Measurements from ENCODE around the gene GNAS.

The GNAS gene

DNA sequence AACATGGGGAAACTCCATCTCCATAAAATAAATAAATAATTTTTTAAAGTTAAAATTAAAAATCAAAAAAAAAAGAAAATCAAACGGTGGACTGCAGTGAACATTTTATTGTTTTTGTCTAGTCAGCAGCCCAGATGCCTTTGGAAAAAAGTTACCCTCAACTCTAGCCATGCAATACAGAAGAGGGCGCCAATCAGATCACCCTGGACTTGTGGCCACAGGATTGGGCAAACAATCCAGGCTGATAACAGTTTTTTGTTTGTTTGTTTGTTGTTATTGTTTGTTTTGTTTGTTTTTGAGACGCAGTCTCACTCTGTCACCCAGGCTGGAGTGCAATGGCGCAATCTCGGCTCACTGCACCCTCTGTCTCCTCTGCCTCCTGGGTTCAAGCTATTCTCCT is 98.1 kb downstream of the GNAS start:
- TF ChIP-seq, protein P1, sequence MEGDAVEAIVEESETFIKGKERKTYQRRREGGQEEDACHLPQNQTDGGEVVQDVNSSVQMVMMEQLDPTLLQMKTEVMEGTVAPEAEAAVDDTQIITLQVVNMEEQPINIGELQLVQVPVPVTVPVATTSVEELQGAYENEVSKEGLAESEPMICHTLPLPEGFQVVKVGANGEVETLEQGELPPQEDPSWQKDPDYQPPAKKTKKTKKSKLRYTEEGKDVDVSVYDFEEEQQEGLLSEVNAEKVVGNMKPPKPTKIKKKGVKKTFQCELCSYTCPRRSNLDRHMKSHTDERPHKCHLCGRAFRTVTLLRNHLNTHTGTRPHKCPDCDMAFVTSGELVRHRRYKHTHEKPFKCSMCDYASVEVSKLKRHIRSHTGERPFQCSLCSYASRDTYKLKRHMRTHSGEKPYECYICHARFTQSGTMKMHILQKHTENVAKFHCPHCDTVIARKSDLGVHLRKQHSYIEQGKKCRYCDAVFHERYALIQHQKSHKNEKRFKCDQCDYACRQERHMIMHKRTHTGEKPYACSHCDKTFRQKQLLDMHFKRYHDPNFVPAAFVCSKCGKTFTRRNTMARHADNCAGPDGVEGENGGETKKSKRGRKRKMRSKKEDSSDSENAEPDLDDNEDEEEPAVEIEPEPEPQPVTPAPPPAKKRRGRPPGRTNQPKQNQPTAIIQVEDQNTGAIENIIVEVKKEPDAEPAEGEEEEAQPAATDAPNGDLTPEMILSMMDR (IDR thresholded peaks at IDR 0.05; ENCODE audit: low read depth, low read length, missing control alignments), result no peak
- in situ Hi-C loops (cut with HindIII; ENCODE audit: low sequenced_read_pairs), result no loop called here
- DNase-seq (ENCODE audit: low read depth), result no peak

GRCh38 chr20:58953050-58953449 is 100.5 kb downstream of the GNAS start:
- no peak overlapping the region for H3K4me3 ChIP-seq (ENCODE audit: low read depth, low read length)
- no peak for DNase-seq (ENCODE audit: low read depth)
- in situ Hi-C loops (cut with HindIII; ENCODE audit: low sequenced_read_pairs), result no loop called here
- TF ChIP-seq, protein P1 (IDR thresholded peaks at IDR 0.05; ENCODE audit: low read depth, low read length, missing control alignments), result no peak

More for the DNA sequence above, 98.1 kb downstream of the GNAS start:
- H3K4me3 ChIP-seq (ENCODE audit: low read depth, low read length), result no peak overlapping the region

DNA sequence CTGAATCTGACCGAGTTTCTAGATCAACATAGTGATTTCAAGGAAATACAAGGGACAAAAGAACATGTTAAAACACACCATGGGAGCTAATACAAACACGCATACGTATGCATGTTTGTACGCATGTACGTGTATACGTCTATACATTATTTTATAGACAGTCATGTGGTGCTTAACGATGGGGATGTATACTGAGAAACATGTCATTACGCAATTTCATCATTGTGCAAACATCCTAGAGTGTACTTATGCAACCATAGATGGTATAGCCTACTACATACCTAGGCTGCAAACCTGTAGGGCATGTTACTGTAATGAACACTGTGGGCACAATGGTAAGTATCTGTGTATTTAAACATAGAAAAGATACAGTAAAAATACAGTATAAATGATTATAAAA is 103.6 kb downstream of the GNAS start:
- no peak overlapping the region for H3K4me3 ChIP-seq (ENCODE audit: low read depth, low read length)
- DNase-seq (ENCODE audit: low read depth), result no peak
- TF ChIP-seq, protein P1 (IDR thresholded peaks at IDR 0.05; ENCODE audit: low read depth, low read length, missing control alignments), result no peak
- in situ Hi-C loops (cut with HindIII; ENCODE audit: low sequenced_read_pairs), result no loop called here

GRCh38 chr20:58959652-58960051 is 107.1 kb downstream of the GNAS start:
- TF ChIP-seq, protein P1 (IDR thresholded peaks at IDR 0.05; ENCODE audit: low read depth, low read length, missing control alignments), result no peak
- in situ Hi-C loops (cut with HindIII; ENCODE audit: low sequenced_read_pairs), result no loop called here
- no peak for DNase-seq (ENCODE audit: low read depth)
- no peak overlapping the region for H3K4me3 ChIP-seq (ENCODE audit: low read depth, low read length)

Measured in astrocyte of the cerebellum (primary cell).